PC-3 (cell line): ENCODE results near the gene GSTK1. TPM values are rescaled to one million over a fixed set of nuclear protein-coding genes. Genes with fewer than 3 reads are reported as not detected.

ENCODE experiments used
- ATAC-seq: fragments of 200-7000 bp; cut with Tn5 transposase; 2 replicates; pipeline ENCODE4 v1.9.1; 2020; ENCODE audit warnings: mild to moderate bottlenecking, moderate library complexity
- BruUV-seq: library from RNA; stranded (reverse); fragments of 400-500 nt; replicated peaks from 2 replicates; lab custom pipeline; 2021; lab: Mats Ljungman, UMichigan
- CTCF ChIA-PET: fragments of 300-600 bp; sonication (Branson Sonifier 250); formaldehyde crosslinking; loops from one replicate; lab custom pipeline; 2022; ENCODE audit warnings: antibody characterized with exemption; lab: Charles Lee
- POLR2A ChIA-PET: fragments of 300-600 bp; sonication (Branson Sonifier 250); formaldehyde crosslinking; loops from one replicate; lab custom pipeline; 2022; ENCODE audit warnings: antibody characterized with exemption; ENCODE audit not compliant: unreplicated experiment; lab: Charles Lee
- DNase-seq: peaks from one replicate; pipeline ENCODE4 v3.0.0-alpha.2; 2015
- H2AFZ ChIP-seq: fragments of 300-600 bp; sonication (generic); 2 replicates; pipeline ENCODE4 v1.6.0; 2016; ENCODE audit warnings: antibody characterized with exemption, low read length
- H3F3A ChIP-seq: fragments of 300-600 bp; sonication (generic); one replicate; pipeline ENCODE4 v1.6.0; 2017; ENCODE audit warnings: antibody characterized with exemption, low read length, control low read depth, mild to moderate bottlenecking; ENCODE audit not compliant: unreplicated experiment
- H3K27ac ChIP-seq: fragments of 300-600 bp; sonication (generic); 2 replicates; pipeline ENCODE4 v1.5.1; 2016; ENCODE audit warnings: mild to moderate bottlenecking, low read length
- H3K27me3 ChIP-seq: fragments of 300-600 bp; sonication (generic); 2 replicates; pipeline ENCODE4 v1.6.1; 2016; ENCODE audit warnings: low read length, mixed read lengths
- H3K36me3 ChIP-seq: fragments of 300-600 bp; sonication (generic); 2 replicates; pipeline ENCODE4 v1.6.1; 2016; ENCODE audit warnings: low read depth, mixed run types, low read length, mixed read lengths
- H3K4me1 ChIP-seq: fragments of 300-600 bp; sonication (generic); 2 replicates; pipeline ENCODE4 v1.5.1; 2016; ENCODE audit warnings: low read length; ENCODE audit not compliant: insufficient read depth
- H3K4me2 ChIP-seq: fragments of 300-600 bp; sonication (generic); 2 replicates; pipeline ENCODE4 v1.6.0; 2016; ENCODE audit warnings: low read length
- H3K4me3 ChIP-seq: fragments of 300-600 bp; sonication (generic); 2 replicates; pipeline ENCODE4 v1.5.1; 2016; ENCODE audit warnings: mild to moderate bottlenecking, low read length, mixed read lengths
- H3K79me2 ChIP-seq: fragments of 300-600 bp; sonication (generic); 2 replicates; pipeline ENCODE4 v1.6.1; 2017; ENCODE audit warnings: low read length, mixed read lengths
- H3K9ac ChIP-seq: fragments of 300-600 bp; sonication (generic); 2 replicates; pipeline ENCODE4 v1.6.0; 2016; ENCODE audit warnings: mild to moderate bottlenecking, low read length
- H3K9me2 ChIP-seq: fragments of 300-600 bp; sonication (generic); replicated peaks from 2 replicates; pipeline ENCODE4 v1.6.1; 2016; ENCODE audit warnings: mixed run types, low read length, mixed read lengths
- H3K9me3 ChIP-seq: fragments of 300-600 bp; sonication (generic); 2 replicates; pipeline ENCODE4 v1.6.1; 2016; ENCODE audit warnings: low read length, mixed read lengths
- H4K20me1 ChIP-seq: fragments of 300-600 bp; sonication (generic); 2 replicates; pipeline ENCODE4 v1.6.1; 2016; ENCODE audit warnings: low read length, mixed read lengths
- CTCF ChIP-seq: fragments of 300-600 bp; sonication (generic); conservative IDR thresholded peaks from 2 replicates; pipeline ENCODE4 v1.5.1; 2017; ENCODE audit warnings: antibody characterized with exemption, low read depth, mild to moderate bottlenecking, low read length
- EZH2 ChIP-seq: fragments of 300-600 bp; sonication (generic); IDR thresholded peaks from one replicate; pipeline ENCODE4 v1.6.1; 2017; ENCODE audit warnings: antibody characterized with exemption, mild to moderate bottlenecking, low read length; ENCODE audit not compliant: unreplicated experiment
- EZH2phosphoT487 ChIP-seq: fragments of 300-600 bp; sonication (generic); IDR thresholded peaks from 2 replicates; pipeline ENCODE4 v1.6.1; 2018; ENCODE audit warnings: mild to moderate bottlenecking, antibody characterized with exemption, low read length, borderline replicate concordance
- intact Hi-C: fragments of 100-400 bp; cut with micrococcal nuclease; formaldehyde crosslinking; loops from 2 replicates; pipeline ENCODE4 v1.9.0; 2023
- total RNA-seq: library from RNA; depleted of rRNA; stranded (reverse); fragments of >200 nt; gene quantifications from 2 replicates; pipeline ENCODE4 v1.2.3, GENCODE V29; 2014

The GSTK1 gene
- total RNA-seq, 1 experiment from 2014 or later: 111 TPM

- Histone ChIP-seq H4K20me1 (no peaks in the 10 kb centered on the region), H3K27ac (no peak overlapping the region)
- CTCF ChIA-PET: no interaction called here
These were observed 18.3 kb downstream of the GSTK1 start for GRCh38 chr7:143281529-143281928.

GRCh38 chr7:143282124-143282523 is 18.9 kb downstream of the GSTK1 start:
- Histone ChIP-seq H3K79me2 (0 out of 2 replicates have a peak, but pooled peaks cover 5% of the 10 kb centered on the region), H3F3A (no peaks in the 10 kb centered on the region), H3K4me1 (peaks cover 49% of the 10 kb centered on the region), H3K27me3 (no peaks in the 10 kb centered on the region), H2AFZ (no peak overlapping the region), H3K4me2 (no peak overlapping the region), H3K9me2 (no peaks in the 10 kb centered on the region), H4K20me1 (no peaks in the 10 kb centered on the region), H3K4me3 (no peak overlapping the region), H3K36me3 (no peaks in the 10 kb centered on the region), H3K27ac (no peak overlapping the region), H3K9me3 (no peaks in the 10 kb centered on the region), H3K9ac (no peak overlapping the region)
- BruUV-seq: no TSS peak
- intact Hi-C loops: no loop called here
- TF ChIP-seq CTCF: no peak
- TF ChIP-seq EZH2: no peak
- no peak for TF ChIP-seq EZH2phosphoT487
- ATAC-seq (no peak), DNase-seq (no peak)
- ChIA-PET POLR2A (interaction anchor here (0.6 kb wide), 1 partner anchor 725 kb away, joined by 3 read pairs; no protein-coding TSS in a partner anchor), CTCF (no interaction called here)

More at GRCh38 chr7:143281529-143281928, 18.3 kb downstream of the GSTK1 start:
- Histone ChIP-seq H3K9ac (no peak overlapping the region), H3K27me3 (no peaks in the 10 kb centered on the region), H3K9me2 (no peaks in the 10 kb centered on the region), H3K4me3 (no peak overlapping the region), H3K79me2 (0 out of 2 replicates have a peak, but pooled peaks cover 1% of the 10 kb centered on the region), H3K36me3 (no peaks in the 10 kb centered on the region), H3K9me3 (no peaks in the 10 kb centered on the region), H3F3A (no peaks in the 10 kb centered on the region), H2AFZ (no peak overlapping the region), H3K4me1 (peaks cover 49% of the 10 kb centered on the region), H3K4me2 (no peak overlapping the region)
- POLR2A ChIA-PET: no interaction called here
- no peak for DNase-seq
- ATAC-seq: no peak
- no peak for TF ChIP-seq EZH2phosphoT487
- TF ChIP-seq CTCF: no peak
- TF ChIP-seq EZH2: no peak
- intact Hi-C loops: no loop called here
- BruUV-seq: no TSS peak

GRCh38 chr7:143283381-143283780 is 20.1 kb downstream of the GSTK1 start:
- BruUV-seq: no TSS peak
- Histone ChIP-seq H3K36me3 (no peaks in the 10 kb centered on the region), H3K9me3 (no peaks in the 10 kb centered on the region), H3F3A (no peaks in the 10 kb centered on the region), H3K27ac (no peak overlapping the region), H3K79me2 (peaks cover 10% of the 10 kb centered on the region), H3K9ac (no peak overlapping the region), H3K4me3 (no peak overlapping the region), H2AFZ (no peak overlapping the region), H3K9me2 (no peaks in the 10 kb centered on the region), H3K4me1 (peaks cover 49% of the 10 kb centered on the region), H3K27me3 (no peaks in the 10 kb centered on the region), H3K4me2 (no peak overlapping the region), H4K20me1 (no peaks in the 10 kb centered on the region)
- intact Hi-C loops: no loop called here
- ATAC-seq: no peak
- no peak for TF ChIP-seq CTCF
- POLR2A ChIA-PET: interaction anchor here (0.7 kb wide), 1 partner anchor 448 kb away, joined by 3 read pairs; no protein-coding TSS in a partner anchor
- CTCF ChIA-PET: no interaction called here
- no peak for DNase-seq
